Fibroblast of lung (primary cell): ENCODE measurements around the gene MKKS. TPM values are rescaled to one million over a fixed set of nuclear protein-coding genes. Genes with fewer than 3 reads are reported as not detected.

ENCODE experiments used
- DNase-seq, 2 donors: peaks; one replicate each; pipeline versions ENCODE4 v3.0.0 to v3.0.0-alpha.2; 2010; ENCODE audit warnings: low read depth in 2 of 2
- H2AFZ ChIP-seq: 2 replicates; pipeline ENCODE4 v1.5.1; 2012; ENCODE audit warnings: low read length, control low read depth, inconsistent platforms
- H3K27ac ChIP-seq: 2 replicates; pipeline ENCODE4 v1.5.1; 2011; ENCODE audit warnings: low read length, control low read depth; ENCODE audit not compliant: insufficient read depth
- H3K27me3 ChIP-seq: 2 replicates; pipeline ENCODE4 v1.5.1; 2011; ENCODE audit warnings: mild to moderate bottlenecking, low read length; ENCODE audit not compliant: control insufficient read depth, insufficient read depth
- H3K36me3 ChIP-seq: 2 replicates; pipeline ENCODE4 v1.5.1; 2011; ENCODE audit warnings: low read length; ENCODE audit not compliant: control insufficient read depth, insufficient read depth
- H3K4me1 ChIP-seq: 2 replicates; pipeline ENCODE4 v1.5.1; 2011; ENCODE audit warnings: low read length; ENCODE audit not compliant: control insufficient read depth, insufficient read depth; ENCODE audit errors: extremely low read depth
- H3K4me2 ChIP-seq: 2 replicates; pipeline ENCODE4 v1.5.1; 2011; ENCODE audit warnings: low read length, control low read depth; ENCODE audit not compliant: insufficient read depth; ENCODE audit errors: extremely low read depth
- H3K4me3 ChIP-seq, 4 experiments: fragments of 200-600 bp in 1 of 4; sonication (generic) in 1 of 4; replicated peaks in 1 of 4; 2 replicates each; pipeline ENCODE4 v1.5.1; 2011 to 2016; ENCODE audit warnings: low read length in 4 of 4, low read depth in 3 of 4, mild to moderate bottlenecking in 3 of 4, control low read depth in 2 of 4, inconsistent platforms in 1 of 4, mixed read lengths in 1 of 4; ENCODE audit not compliant: insufficient read depth in 1 of 4; ENCODE audit errors: control extremely low read depth in 1 of 4
- H3K79me2 ChIP-seq: 2 replicates; pipeline ENCODE4 v1.5.1; 2012; ENCODE audit warnings: mild to moderate bottlenecking, low read length, inconsistent platforms; ENCODE audit not compliant: control insufficient read depth, insufficient read depth
- H3K9ac ChIP-seq: 2 replicates; pipeline ENCODE4 v1.5.1; 2011; ENCODE audit warnings: mild to moderate bottlenecking, low read length, control low read depth; ENCODE audit not compliant: insufficient read depth
- H3K9me3 ChIP-seq: 2 replicates; pipeline ENCODE4 v1.5.1; 2012; ENCODE audit warnings: low read depth, low read length; ENCODE audit not compliant: control insufficient read depth, insufficient read depth
- H4K20me1 ChIP-seq: 2 replicates; pipeline ENCODE4 v1.5.1; 2011; ENCODE audit warnings: low read length; ENCODE audit not compliant: control insufficient read depth, insufficient read depth; ENCODE audit errors: extremely low read depth
- CTCF ChIP-seq, 2 donors: IDR thresholded peaks in 1 of 2; conservative IDR thresholded peaks in 1 of 2; 1 replicate in 1 of 2; 2 replicates in 1 of 2; pipeline ENCODE4 v1.5.1; 2011 to 2012; ENCODE audit warnings: low read length in 2 of 2, control low read depth in 1 of 2, inconsistent platforms in 1 of 2, low read depth in 1 of 2, mild to moderate bottlenecking in 1 of 2
- EZH2 ChIP-seq: IDR thresholded peaks from 2 replicates; pipeline ENCODE4 v1.5.1; 2012; ENCODE audit warnings: low read length, control low read depth, mild to moderate bottlenecking; ENCODE audit errors: missing control alignments
- polyA plus RNA-seq, 2 donors: library from polyadenylated mRNA; depleted of rRNA in 1 of 2; stranded (reverse) in 1 of 2; unstranded in 1 of 2; fragments of >200 nt; gene quantifications; 2 replicates each; pipeline ENCODE4 v1.2.1, GENCODE V29; 2011 to 2012; ENCODE audit warnings: missing spikeins in 1 of 2
- total RNA-seq: library from RNA; depleted of rRNA; stranded (reverse); fragments of >200 nt; gene quantifications from 2 replicates; pipeline ENCODE4 v1.2.1, GENCODE V29; 2014

MKKS gene
- total and polyA plus RNA-seq, 2 donors (not counting 1 experiment from before 2014, with no cell fraction given) = 6.4 to 13.1 TPM

- peaks cover 2% of the 10 kb centered on the region for H3K4me1 ChIP-seq
- no peaks in the 10 kb centered on the region for H3K36me3 ChIP-seq
- H3K4me2 ChIP-seq = no peak overlapping the region
- H3K4me3 ChIP-seq = no peak overlapping the region
- no peak overlapping the region for H2AFZ ChIP-seq
- H3K9ac ChIP-seq = no peak overlapping the region
- no peaks in the 10 kb centered on the region for H3K9me3 ChIP-seq
- peaks cover 13% of the 10 kb centered on the region for H3K79me2 ChIP-seq
- TF ChIP-seq CTCF (conservative IDR thresholded peaks at IDR 0.05 in 1 of 2, IDR thresholded peaks at IDR 0.05 in 1 of 2; ENCODE audit: low read depth in 1 of 2, low read length in 2 of 2) (no peak), EZH2 (no peak)
- no peak overlapping the region for H3K27ac ChIP-seq
- DNase-seq = no peak
- H4K20me1 ChIP-seq = no peaks in the 10 kb centered on the region
- no peaks in the 10 kb centered on the region for H3K27me3 ChIP-seq
These were observed 4.2 kb upstream of the MKKS start for GRCh38 chr20:10438217-10438616.

GRCh38 chr20:10436053-10436699 is 2.2 kb upstream of the MKKS start:
- no peak for DNase-seq
- H3K79me2 ChIP-seq = peaks cover 27% of the 10 kb centered on the region
- TF ChIP-seq CTCF (conservative IDR thresholded peaks at IDR 0.05 in 1 of 2, IDR thresholded peaks at IDR 0.05 in 1 of 2; ENCODE audit: low read depth in 1 of 2, low read length in 2 of 2) = no peak
- TF ChIP-seq EZH2 = no peak
- H3K9me3 ChIP-seq = no peaks in the 10 kb centered on the region
- H3K4me1 ChIP-seq = peaks cover 2% of the 10 kb centered on the region
- H3K27me3 ChIP-seq = no peaks in the 10 kb centered on the region
- no peak overlapping the region for H3K27ac ChIP-seq
- no peak overlapping the region for H2AFZ ChIP-seq
- no peaks in the 10 kb centered on the region for H4K20me1 ChIP-seq
- H3K4me2 ChIP-seq = peak overlapping the region; percentile 97
- peak overlapping the region in 2 of 4 experiments; percentile 91 to 96 for H3K4me3 ChIP-seq
- H3K36me3 ChIP-seq = no peaks in the 10 kb centered on the region
- no peak overlapping the region for H3K9ac ChIP-seq

GRCh38 chr20:10434832-10435812 is 1.1 kb upstream of the MKKS start, which contains the start of gene SLX4IP:
Gene SLX4IP (plus strand): TSS chr20:10435305. CDS start chr20:10458205, 22,900 bp downstream.
- no peaks in the 10 kb centered on the region for H3K27me3 ChIP-seq
- H3K9me3 ChIP-seq = no peaks in the 10 kb centered on the region
- peaks cover 2% of the 10 kb centered on the region for H3K4me1 ChIP-seq
- peak; percentile 95 to 99 for DNase-seq
- H3K79me2 ChIP-seq = peaks cover 36% of the 10 kb centered on the region
- peak within 1 kb of the TSS; percentile 78 for H3K27ac ChIP-seq
- TF ChIP-seq EZH2 (no peak), CTCF (conservative IDR thresholded peaks at IDR 0.05 in 1 of 2, IDR thresholded peaks at IDR 0.05 in 1 of 2; ENCODE audit: low read depth in 1 of 2, low read length in 2 of 2) (no peak)
- no peaks in the 10 kb centered on the region for H4K20me1 ChIP-seq
- H3K4me2 ChIP-seq = peak within 1 kb of the TSS; percentile 97
- peak within 1 kb of the TSS; percentile 97 for H2AFZ ChIP-seq
- H3K9ac ChIP-seq = peak within 1 kb of the TSS; percentile 77
- H3K4me3 ChIP-seq = peak within 1 kb of the TSS; percentile 86 to 97 (median 94)
- H3K36me3 ChIP-seq = no peaks in the 10 kb centered on the region
